ENCODE measurements around the gene TSPAN9. TPM values are rescaled to one million over a fixed set of nuclear protein-coding genes. Genes with fewer than 3 reads are reported as not detected.
A peak's percentile ranks its signal among the peaks of the same experiment; 100 is the strongest.

The TSPAN9 gene, protein sequence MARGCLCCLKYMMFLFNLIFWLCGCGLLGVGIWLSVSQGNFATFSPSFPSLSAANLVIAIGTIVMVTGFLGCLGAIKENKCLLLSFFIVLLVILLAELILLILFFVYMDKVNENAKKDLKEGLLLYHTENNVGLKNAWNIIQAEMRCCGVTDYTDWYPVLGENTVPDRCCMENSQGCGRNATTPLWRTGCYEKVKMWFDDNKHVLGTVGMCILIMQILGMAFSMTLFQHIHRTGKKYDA
- 16.1 and 17.7 TPM in 2 replicates for total RNA-seq (2012; rRNA removed)
- polyA plus RNA-seq (2012; rRNA removed) = 29.8 and 39.1 TPM in 2 replicates
- polyA plus RNA-seq (2012; cell fraction: cytosol; rRNA removed) = 14.4 and 30.5 TPM in 2 replicates
- 29.7 and 33.9 TPM in 2 replicates for polyA plus RNA-seq (2012; cell fraction: nucleus; rRNA removed; ENCODE audit: low replicate concordance)
- percentile 69 among the genes with signal in this experiment for Bru-seq, nascent RNA
- BruChase-seq, experiment 1, labeled RNA remaining after a 6-hour chase = percentile 72 among the genes with signal in this experiment
- percentile 78 among the genes with signal in this experiment for BruChase-seq, experiment 2, labeled RNA remaining after a 2-hour chase
- long read RNA-seq, full-length matches to known transcripts = 9 of 25 reads
- long read RNA-seq, partial matches to known transcripts = 0 of 25 reads
- long read RNA-seq, other reads (novel, unspliced or antisense) = 16 of 25 reads

DNA sequence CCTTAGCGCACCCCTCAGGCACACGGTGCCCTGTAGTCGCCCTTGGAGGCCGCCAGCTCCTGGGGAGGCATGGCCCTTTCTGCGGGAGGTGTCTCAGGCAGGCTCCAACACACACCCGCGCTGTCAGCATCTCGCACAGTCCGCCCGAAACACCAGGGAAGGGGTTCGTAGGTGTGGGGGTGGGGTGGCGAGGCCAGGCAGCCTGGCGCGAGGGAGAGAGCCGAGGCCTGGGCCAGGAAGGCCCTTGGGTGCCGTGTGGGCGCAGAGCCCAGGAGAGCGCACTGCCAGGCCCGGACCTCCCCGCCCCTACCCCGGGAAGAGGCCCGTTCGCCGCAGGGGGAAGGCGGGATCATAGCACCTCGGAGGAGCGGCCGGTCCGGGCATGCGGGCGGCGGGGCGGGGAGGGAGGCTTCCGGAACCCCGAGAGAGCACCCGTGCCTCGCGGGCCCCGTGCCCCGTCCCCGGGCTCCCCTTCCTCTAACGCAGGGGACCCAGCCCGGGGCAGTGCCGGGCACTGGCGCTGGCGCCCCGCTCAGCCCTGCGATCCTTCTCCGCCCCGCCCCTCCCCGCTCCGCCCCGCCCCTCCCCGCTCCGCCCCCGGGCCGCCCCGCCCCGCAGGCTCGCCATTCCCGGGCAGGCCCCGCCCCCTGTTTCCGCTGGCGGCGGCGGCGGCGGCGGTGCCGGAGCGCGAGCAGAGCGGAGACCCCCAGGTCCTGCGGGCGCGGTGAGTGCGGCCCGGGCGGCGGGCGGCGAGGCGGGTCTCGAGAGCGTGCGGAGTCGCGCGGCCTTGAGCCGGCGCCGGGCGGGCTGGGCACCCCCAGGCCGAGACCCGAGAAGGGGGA lies at the start of gene TSPAN9:
Gene TSPAN9 (plus strand): TSS at position 650 of the 842 bp plus-strand sequence. CDS start 123,815 bp downstream, outside the sequence.
- dilution Hi-C loops (cut with HindIII; ENCODE audit: low sequenced_read_pairs, unreplicated experiment) (no loop called here), in situ Hi-C loops (cut with MboI; ENCODE audit: low sequenced_read_pairs) (loop anchor here (5.0 kb wide), 1 partner anchor 200 kb away; no protein-coding TSS in a partner anchor), intact Hi-C loops (cut with micrococcal nuclease) (loop anchor here (5.0 kb wide), 1 partner anchor 40 kb away; no protein-coding TSS in a partner anchor)
- H4K5ac ChIP-seq (ENCODE audit: low read depth, low read length) = peak within 1 kb of the TSS; percentile 76
- no peak within 1 kb of the TSS for H2BK15ac ChIP-seq (ENCODE audit: low read depth, low read length)
- H4K8ac ChIP-seq (ENCODE audit: low read depth in 2 of 2, low read length in 2 of 2) = peak within 1 kb of the TSS; percentile 17 to 83; a peak in 2 of 4 replicates
- POLR2A ChIA-PET (ENCODE audit: unreplicated experiment) = no interaction called here
- H3K9me1 ChIP-seq (ENCODE audit: insufficient read depth, low read length) = no peaks in the 10 kb centered on the region; the same call in 1 of the 2 replicates
- H3K56ac ChIP-seq (ENCODE audit: extremely low read depth, insufficient read depth, low read length) = 0 out of 2 replicates have a peak within 1 kb of the TSS, but pooled peaks have one; percentile 23
- peaks cover 13 to 30% of the 10 kb centered on the region in 2 experiments for H3K79me1 ChIP-seq (ENCODE audit: low read depth in 1 of 2, low read length in 2 of 2)
- ATAC-seq (ENCODE audit: low read depth) (peak; percentile 92), DNase-seq (peak; percentile 48)
- H3K4me2 ChIP-seq (ENCODE audit: low read depth, low read length) = peak within 1 kb of the TSS; percentile 94
- CTCF ChIA-PET = interaction anchor here (0.8 to 0.9 kb wide), 2 partner anchors 126 to 198 kb away, joined by 3 read pairs; no protein-coding TSS in a partner anchor
- H2BK20ac ChIP-seq (ENCODE audit: low read depth, low read length) = no peak within 1 kb of the TSS
- peak within 1 kb of the TSS; percentile 94 for H2AFZ ChIP-seq (replicated peaks; ENCODE audit: low read length, poor library complexity)
- H3K23ac ChIP-seq (ENCODE audit: low read depth, low read length) = peak within 1 kb of the TSS; percentile 75; the same call in 1 of the 2 replicates
- peak within 1 kb of the TSS; percentile 84 for H2BK5ac ChIP-seq (ENCODE audit: low read depth, low read length, poor library complexity, severe bottlenecking)
- H4K20me1 ChIP-seq (ENCODE audit: insufficient read depth, low read length) = peaks cover 14% of the 10 kb centered on the region; the same call in 1 of the 2 replicates
- H3K4ac ChIP-seq (ENCODE audit: low read depth, low read length) = peak within 1 kb of the TSS; percentile 67
- H3K27me3 ChIP-seq (ENCODE audit: control insufficient read depth, insufficient read depth, low read length) = no peaks in the 10 kb centered on the region
- H3K27ac ChIP-seq (ENCODE audit: insufficient read depth, low read length) = peak within 1 kb of the TSS; percentile 65
- peak within 1 kb of the TSS; percentile 68 for H2AK5ac ChIP-seq (ENCODE audit: low read depth, low read length)
- peak within 1 kb of the TSS; percentile 94 for H2AK9ac ChIP-seq (replicated peaks; ENCODE audit: low read depth, low read length, poor library complexity)
- H3K36me3 ChIP-seq (ENCODE audit: control insufficient read depth, insufficient read depth, low read length) = no peaks in the 10 kb centered on the region
- H3K9ac ChIP-seq (ENCODE audit: low read depth, low read length) = peak within 1 kb of the TSS; percentile 82
- peak within 1 kb of the TSS; percentile 15; the same call in 1 of the 2 replicates for H2BK120ac ChIP-seq (ENCODE audit: low read depth, low read length)
- no TSS peak for BruUV-seq (replicated peaks)
- peak within 1 kb of the TSS; percentile 20 for H3K14ac ChIP-seq (replicated peaks; ENCODE audit: low read depth, low read length)
- H3K4me3 ChIP-seq (ENCODE audit: insufficient read depth, low read depth, low read length) = peak within 1 kb of the TSS; percentile 64
- peaks cover 14% of the 10 kb centered on the region for H3K4me1 ChIP-seq (ENCODE audit: control insufficient read depth, insufficient read depth, low read length)
- peak within 1 kb of the TSS; percentile 69 for H3K18ac ChIP-seq (ENCODE audit: low read depth, low read length)
- TF ChIP-seq RCOR1 (IDR thresholded peaks at IDR 0.05; ENCODE audit: insufficient replicate concordance, low read length) (no peak), MAZ (IDR thresholded peaks at IDR 0.05; ENCODE audit: borderline replicate concordance, low read depth, low read length) (peak; percentile 65; the same call in 1 of the 2 replicates), POLR2A (IDR thresholded peaks at IDR 0.05; ENCODE audit: low read depth, low read length) (peak; percentile 73)
- no peaks in the 10 kb centered on the region for H3K9me3 ChIP-seq (ENCODE audit: control insufficient read depth, insufficient read depth, low read length)
- H4K91ac ChIP-seq (ENCODE audit: insufficient read depth, low read depth, low read length) = peak within 1 kb of the TSS; percentile 59; the same call in 1 of the 2 replicates
- WGBS, 2 experiments (ENCODE audit: extremely low coverage in 2 of 2, insufficient read length in 1 of 2) = 6% methylated on average over 7 of the region's 95 CpGs; no CpG with 5 or more reads in 1 of the 2 experiments
